DND-41 (cell line): Measurements from ENCODE around the gene MCAT.

Experiments
- ATAC-seq: fragments of 200-7000 bp; cut with Tn5 transposase; 3 replicates; pipeline ENCODE4 v1.9.1; 2021; ENCODE audit warnings: low read depth; ENCODE audit not compliant: insufficient read depth
- DNase-seq: peaks from one replicate; pipeline ENCODE4 v3.0.0-alpha.2; 2020
- H2AFZ ChIP-seq: 2 replicates; pipeline ENCODE4 v1.6.0; 2012; ENCODE audit warnings: low read depth, low read length
- H3K27ac ChIP-seq: 2 replicates; pipeline ENCODE4 v1.5.1; 2012; ENCODE audit warnings: low read length, inconsistent platforms
- H3K27me3 ChIP-seq: fragments of 200-600 bp; sonication (generic); 2 replicates; pipeline ENCODE4 v1.6.0; 2012; ENCODE audit warnings: low read length, mild to moderate bottlenecking, inconsistent platforms; ENCODE audit not compliant: insufficient read depth, poor library complexity
- H3K36me3 ChIP-seq: 2 replicates; pipeline ENCODE4 v1.5.1; 2012; ENCODE audit warnings: low read length, inconsistent platforms; ENCODE audit not compliant: insufficient read depth
- H3K4me1 ChIP-seq: 2 replicates; pipeline ENCODE4 v1.5.1; 2012; ENCODE audit warnings: mild to moderate bottlenecking, low read length; ENCODE audit not compliant: insufficient read depth
- H3K4me2 ChIP-seq: 2 replicates; pipeline ENCODE4 v1.6.0; 2012; ENCODE audit warnings: mild to moderate bottlenecking, moderate library complexity, low read length, inconsistent platforms; ENCODE audit not compliant: insufficient read depth
- H3K4me3 ChIP-seq, 2 experiments: fragments of 200-600 bp in 1 of 2; shearing (Covaris generic) in 1 of 2; 2 replicates each; pipeline ENCODE4 v1.5.1; 2012 to 2016; ENCODE audit warnings: inconsistent platforms in 2 of 2, low read length in 2 of 2, mild to moderate bottlenecking in 2 of 2, low read depth in 1 of 2, moderate library complexity in 1 of 2
- H3K79me2 ChIP-seq: 2 replicates; pipeline ENCODE4 v1.6.0; 2012; ENCODE audit warnings: low read length, inconsistent platforms; ENCODE audit not compliant: insufficient read depth
- H3K9ac ChIP-seq: 2 replicates; pipeline ENCODE4 v1.6.0; 2012; ENCODE audit warnings: low read depth, mild to moderate bottlenecking, inconsistent platforms, low read length, moderate library complexity
- H3K9me3 ChIP-seq: 2 replicates; pipeline ENCODE4 v1.5.1; 2012; ENCODE audit warnings: low read length, moderate library complexity, mild to moderate bottlenecking, inconsistent platforms; ENCODE audit not compliant: insufficient read depth, severe bottlenecking
- H4K20me1 ChIP-seq: 2 replicates; pipeline ENCODE4 v1.6.0; 2012; ENCODE audit warnings: low read length; ENCODE audit not compliant: insufficient read depth
- CTCF ChIP-seq: IDR thresholded peaks from 2 replicates; pipeline ENCODE4 v1.5.1; 2012; ENCODE audit warnings: borderline replicate concordance, low read length, moderate library complexity, mild to moderate bottlenecking; ENCODE audit not compliant: poor library complexity, severe bottlenecking; ENCODE audit errors: extremely low read depth
- EZH2 ChIP-seq: IDR thresholded peaks from 3 replicates; pipeline ENCODE4 v1.6.1; 2012; ENCODE audit warnings: borderline replicate concordance, low read depth, mild to moderate bottlenecking, moderate library complexity, low read length, inconsistent platforms; ENCODE audit not compliant: severe bottlenecking

Gene MCAT

GRCh38 chr22:43134553-43134952 is 8.6 kb downstream of the MCAT start:
- Histone ChIP-seq H3K27ac (no peak overlapping the region), H4K20me1 (peaks cover 15% of the 10 kb centered on the region), H3K4me1 (no peaks in the 10 kb centered on the region), H3K4me3 (no peak overlapping the region), H3K9ac (no peak overlapping the region), H3K79me2 (no peaks in the 10 kb centered on the region), H3K27me3 (no peaks in the 10 kb centered on the region), H3K36me3 (peaks cover 71% of the 10 kb centered on the region), H3K4me2 (no peak overlapping the region), H3K9me3 (no peaks in the 10 kb centered on the region), H2AFZ (no peak overlapping the region)
- DNase-seq (no peak), ATAC-seq (no peak)
- no peak for TF ChIP-seq CTCF
- TF ChIP-seq EZH2 = no peak

GRCh38 chr22:43133401-43133800 is 9.8 kb downstream of the MCAT start:
- Histone ChIP-seq H3K9me3 (no peaks in the 10 kb centered on the region), H3K79me2 (no peaks in the 10 kb centered on the region), H3K36me3 (peaks cover 62% of the 10 kb centered on the region), H3K4me3 (no peak overlapping the region), H3K4me2 (no peak overlapping the region), H3K9ac (no peak overlapping the region), H4K20me1 (peaks cover 21% of the 10 kb centered on the region), H3K27me3 (no peaks in the 10 kb centered on the region), H3K4me1 (no peaks in the 10 kb centered on the region), H3K27ac (no peak overlapping the region), H2AFZ (no peak overlapping the region)
- ATAC-seq = no peak
- TF ChIP-seq EZH2 = no peak
- no peak for TF ChIP-seq CTCF
- no peak for DNase-seq

- no peak overlapping the region for H3K27ac ChIP-seq
- no peak for TF ChIP-seq CTCF
- no peak for TF ChIP-seq EZH2
- no peaks in the 10 kb centered on the region for H3K9me3 ChIP-seq
- ATAC-seq (no peak), DNase-seq (no peak)
- no peak overlapping the region for H3K9ac ChIP-seq
- no peaks in the 10 kb centered on the region for H3K4me1 ChIP-seq
- no peaks in the 10 kb centered on the region for H3K79me2 ChIP-seq
- H3K36me3 ChIP-seq = peaks cover 48% of the 10 kb centered on the region
- no peak overlapping the region for H3K4me3 ChIP-seq
- peaks cover 17% of the 10 kb centered on the region for H4K20me1 ChIP-seq
- no peaks in the 10 kb centered on the region for H3K27me3 ChIP-seq
- no peak overlapping the region for H3K4me2 ChIP-seq
- no peak overlapping the region for H2AFZ ChIP-seq
Measured at GRCh38 chr22:43131773-43132501, 11.3 kb downstream of the MCAT start.
